Bronchial epithelial cell (primary cell): Measurements from ENCODE around the gene SUMF1. TPM values are rescaled to one million over a fixed set of nuclear protein-coding genes. Genes with fewer than 3 reads are reported as not detected.
A peak's percentile ranks its signal among the peaks of the same experiment; 100 is the strongest.

Experiments
- DNase-seq: peaks from one replicate; pipeline ENCODE4 v3.0.0-alpha.2; 2010; ENCODE audit warnings: low read depth
- FAIRE-seq: peaks from 2 replicates; lab custom pipeline; 2011; peaks lifted over from hg19 to GRCh38; lab: Jason Lieb, UNC
- H3K27me3 ChIP-seq: 2 replicates; pipeline ENCODE4 v1.5.1; 2011; ENCODE audit warnings: low read length; ENCODE audit not compliant: control insufficient read depth, insufficient read depth
- H3K36me3 ChIP-seq: 2 replicates; pipeline ENCODE4 v1.5.1; 2011; ENCODE audit warnings: low read length; ENCODE audit not compliant: control insufficient read depth, insufficient read depth
- H3K4me3 ChIP-seq: 2 replicates; pipeline ENCODE4 v1.5.1; 2011; ENCODE audit warnings: mild to moderate bottlenecking, low read depth, low read length, control low read depth
- CTCF ChIP-seq: IDR thresholded peaks from 2 replicates; pipeline ENCODE4 v1.5.1; 2011; ENCODE audit warnings: mild to moderate bottlenecking, moderate library complexity, low read length, control low read depth, inconsistent platforms; ENCODE audit not compliant: insufficient read depth, severe bottlenecking
- total RNA-seq: library from RNA; depleted of rRNA; stranded (reverse); fragments of >200 nt; gene quantifications from 2 replicates; pipeline ENCODE4 v1.2.1, GENCODE V29; 2014

The SUMF1 gene
- total RNA-seq, 1 donor from 2014 or later = 44.5 TPM

DNA sequence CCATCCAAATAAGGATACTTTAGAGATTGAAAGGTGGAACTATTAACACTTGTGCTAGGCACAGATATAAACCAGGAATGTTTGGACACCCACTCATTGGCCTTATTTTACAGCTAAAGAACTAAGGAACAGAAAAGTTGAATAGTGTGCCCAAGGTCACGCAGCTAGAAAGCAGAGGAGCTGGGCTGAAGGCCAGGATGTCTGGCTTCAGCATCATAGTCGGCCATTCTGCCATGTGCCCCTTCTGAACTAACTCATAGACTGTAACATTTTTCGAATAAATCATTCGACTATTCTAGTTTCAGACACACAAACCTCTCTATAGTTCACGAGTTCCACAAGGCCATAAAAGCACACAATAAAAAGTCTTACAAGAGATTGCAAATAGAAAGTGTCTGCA, 71.1 kb downstream of the SUMF1 start:
- no peak for FAIRE-seq
- H3K4me3 ChIP-seq = no peak overlapping the region

GRCh38 chr3:4395448-4395847, 71.6 kb downstream of the SUMF1 start:
- Histone ChIP-seq H3K27me3 (no peaks in the 10 kb centered on the region), H3K4me3 (no peak overlapping the region), H3K36me3 (no peaks in the 10 kb centered on the region)
- FAIRE-seq (no peak), DNase-seq (no peak)
- TF ChIP-seq CTCF = no peak

More for the DNA sequence above, 71.1 kb downstream of the SUMF1 start:
- no peaks in the 10 kb centered on the region for H3K36me3 ChIP-seq
- DNase-seq = no peak
- no peak for TF ChIP-seq CTCF
- H3K27me3 ChIP-seq = no peaks in the 10 kb centered on the region

- no peak for FAIRE-seq
- Histone ChIP-seq H3K4me3 (no peak overlapping the region), H3K27me3 (no peaks in the 10 kb centered on the region), H3K36me3 (no peaks in the 10 kb centered on the region)
- no peak for DNase-seq
- no peak for TF ChIP-seq CTCF
Observed at GRCh38 chr3:4394567-4394966, 72.5 kb downstream of the SUMF1 start.

GRCh38 chr3:4394048-4394447, 73.0 kb downstream of the SUMF1 start:
- no peak for FAIRE-seq

DNA sequence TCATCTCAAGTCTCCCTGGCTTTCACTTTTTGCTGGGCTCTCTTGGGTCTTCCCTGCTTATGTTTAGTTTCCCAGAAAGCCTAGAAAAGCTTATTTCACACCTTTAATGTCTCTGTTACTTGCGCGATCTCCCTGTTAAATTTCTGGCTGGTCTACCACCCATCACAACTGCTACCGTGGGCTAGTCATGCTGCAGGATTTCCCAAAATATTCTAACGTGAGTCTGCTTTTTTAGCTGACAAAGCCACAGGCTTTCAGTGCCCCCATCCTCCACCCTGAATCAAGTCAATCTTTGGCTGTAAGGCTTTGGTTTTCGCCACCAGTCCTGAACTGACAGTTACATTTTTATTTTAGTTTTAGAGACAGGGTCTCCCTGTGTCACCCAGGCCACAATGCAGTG, 74.1 kb downstream of the SUMF1 start:
- no peaks in the 10 kb centered on the region for H3K36me3 ChIP-seq
- H3K27me3 ChIP-seq = no peaks in the 10 kb centered on the region
- no peak for DNase-seq
- H3K4me3 ChIP-seq = no peak overlapping the region
- no peak for FAIRE-seq
- TF ChIP-seq CTCF = no peak

More at GRCh38 chr3:4394048-4394447, 73.0 kb downstream of the SUMF1 start:
- Histone ChIP-seq H3K36me3 (no peaks in the 10 kb centered on the region), H3K4me3 (no peak overlapping the region), H3K27me3 (no peaks in the 10 kb centered on the region)
- DNase-seq = peak; percentile 62
- no peak for TF ChIP-seq CTCF
